HG02973 (cell line): ENCODE measurements around the gene ARFRP1.

Experiments used
- ATAC-seq: cut with Tn5 transposase; IDR thresholded peaks from one replicate; pipeline ENCODE4 v1.9.1; 2021; ENCODE audit warnings: moderate library complexity; ENCODE audit not compliant: unreplicated experiment

ARFRP1 gene

DNA sequence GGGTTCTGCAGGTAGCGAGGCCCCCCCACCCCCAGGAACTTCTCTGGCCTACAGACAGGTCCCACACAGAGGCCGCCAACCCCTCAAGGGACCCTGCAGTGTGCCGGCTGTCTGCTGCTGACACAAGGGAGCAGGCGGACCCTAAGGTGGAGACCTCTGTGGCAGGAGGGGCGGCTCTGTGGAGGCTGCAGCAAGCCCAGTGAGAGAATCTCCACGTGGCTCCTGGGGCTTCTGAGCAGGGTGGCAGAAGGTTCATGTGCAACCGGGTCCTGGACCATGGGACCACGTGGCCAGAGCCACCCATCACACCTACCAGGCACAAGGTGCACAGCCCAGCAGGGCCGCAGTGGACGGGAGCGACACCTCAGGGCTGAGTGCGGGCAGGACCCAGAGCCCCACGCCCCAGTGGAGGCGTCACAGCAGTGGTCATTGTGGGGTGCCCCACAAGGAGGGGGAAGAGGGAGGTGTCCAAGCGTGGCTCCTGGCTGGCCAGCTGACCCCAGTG is 4.3 kb downstream of the ARFRP1 start:
- no peak for ATAC-seq

DNA sequence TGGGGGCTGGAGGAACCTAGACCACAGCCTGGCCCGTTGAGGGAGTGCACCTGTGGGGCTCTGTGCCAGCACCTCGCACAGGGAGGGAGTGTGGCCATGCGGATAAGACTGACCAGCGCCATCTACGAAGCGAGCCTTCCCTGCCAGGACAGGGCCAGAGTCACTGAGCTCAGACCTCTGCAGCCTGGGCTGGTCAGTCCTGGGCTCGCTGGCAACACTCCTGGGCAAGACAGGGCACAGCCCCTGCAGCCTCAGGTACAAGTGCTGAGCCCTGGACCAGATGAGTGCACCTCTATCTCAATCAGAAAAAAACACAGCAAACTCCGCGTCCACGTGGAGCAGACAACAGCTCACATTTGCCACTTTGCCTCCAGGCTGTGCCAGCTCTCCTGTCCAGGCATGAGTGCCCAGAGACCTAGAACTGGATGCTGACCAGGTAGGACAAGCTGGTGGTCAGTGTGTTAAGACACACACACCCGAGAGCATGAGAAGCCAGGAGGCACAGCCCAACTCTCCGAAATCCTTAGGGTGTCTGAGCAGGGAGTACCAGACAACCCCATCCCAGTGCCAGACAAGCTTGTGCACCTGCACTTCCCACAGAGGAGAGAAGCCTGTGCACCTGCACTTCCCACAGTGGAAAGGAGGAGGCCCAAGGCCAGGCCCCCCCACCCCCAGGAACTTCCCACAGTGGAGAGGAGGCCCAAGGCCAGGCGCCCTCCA is 4.9 kb downstream of the ARFRP1 start:
- no peak for ATAC-seq

DNA sequence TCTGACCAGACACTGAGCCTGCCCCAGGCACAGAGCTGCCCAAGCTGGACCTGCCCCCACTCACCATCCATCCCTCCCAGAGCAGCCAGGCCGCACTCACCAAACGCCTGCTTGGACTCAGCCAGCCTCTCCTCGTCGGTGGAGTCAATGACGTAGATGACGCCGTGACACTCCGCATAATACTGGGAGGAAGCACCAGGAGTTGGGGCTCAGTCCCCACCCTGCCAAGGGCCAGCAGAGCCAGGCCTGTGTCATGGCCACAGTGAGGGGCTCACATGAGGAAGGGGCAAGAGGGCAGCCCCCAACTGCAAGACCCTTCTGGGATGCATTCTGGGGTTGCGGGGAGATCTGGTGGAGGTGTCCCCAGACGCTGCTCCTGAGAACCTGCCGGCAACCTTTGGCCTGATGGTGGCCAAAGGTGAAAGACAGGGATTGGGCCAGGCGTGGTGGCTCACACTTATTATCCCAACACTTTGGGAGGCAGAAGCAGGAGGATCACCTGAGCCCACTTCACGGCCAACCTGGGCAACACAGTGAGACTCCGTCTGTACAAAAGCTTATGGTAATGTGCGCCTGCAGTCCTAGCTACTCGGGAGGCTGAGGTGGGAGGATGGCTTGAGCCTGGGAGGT is 5.6 kb downstream of the ARFRP1 start:
- ATAC-seq, result no peak

DNA sequence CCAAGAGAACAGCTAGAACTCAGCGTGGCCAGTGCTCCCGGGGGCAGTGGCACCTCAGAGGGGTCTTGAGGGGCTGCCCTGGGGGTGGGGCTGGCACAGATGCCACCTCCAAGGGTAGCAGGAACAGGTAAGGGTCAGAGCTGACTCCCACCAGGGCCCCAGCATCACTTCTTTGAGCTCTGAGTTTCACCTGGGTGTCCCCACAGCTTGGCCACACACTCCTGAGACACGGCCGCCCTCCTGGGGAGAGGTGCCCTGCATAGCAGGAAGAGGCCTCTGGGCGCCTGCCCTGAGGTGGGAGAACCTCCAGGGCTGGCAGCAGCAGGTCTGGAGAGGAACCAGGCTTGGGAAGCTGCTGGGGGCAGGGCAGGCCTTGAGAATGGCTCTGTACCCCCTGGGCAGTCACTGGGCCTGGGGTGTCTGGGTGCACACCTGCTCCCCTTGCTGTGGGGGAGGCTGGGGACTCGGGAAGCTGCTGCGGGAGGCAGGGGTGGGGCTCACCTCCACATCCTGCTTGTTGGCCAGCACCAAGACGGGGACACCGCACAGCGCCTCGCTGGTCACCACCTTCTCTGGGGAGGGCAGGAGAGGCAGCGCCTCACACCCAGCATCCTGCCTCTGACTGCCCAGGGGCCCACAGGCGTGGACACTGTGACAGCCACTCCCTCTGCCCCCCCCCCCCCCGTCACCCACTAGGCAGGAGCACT is 6.3 kb downstream of the ARFRP1 start:
- no peak for ATAC-seq

DNA sequence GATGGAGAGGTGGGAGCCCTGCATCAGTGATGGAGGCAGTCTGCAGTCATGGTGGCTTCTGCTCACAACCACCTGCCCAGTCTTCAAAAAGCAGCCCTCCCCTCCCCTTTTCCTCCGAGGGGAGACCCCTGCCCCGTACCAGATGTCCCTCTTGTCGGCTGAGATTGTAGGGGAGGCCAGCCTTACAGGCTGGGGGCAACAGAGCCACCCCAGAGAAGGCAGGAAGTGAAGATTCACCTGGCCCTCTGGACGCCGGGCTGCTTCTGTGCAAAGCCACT is 6.8 kb downstream of the ARFRP1 start:
- no peak for ATAC-seq

DNA sequence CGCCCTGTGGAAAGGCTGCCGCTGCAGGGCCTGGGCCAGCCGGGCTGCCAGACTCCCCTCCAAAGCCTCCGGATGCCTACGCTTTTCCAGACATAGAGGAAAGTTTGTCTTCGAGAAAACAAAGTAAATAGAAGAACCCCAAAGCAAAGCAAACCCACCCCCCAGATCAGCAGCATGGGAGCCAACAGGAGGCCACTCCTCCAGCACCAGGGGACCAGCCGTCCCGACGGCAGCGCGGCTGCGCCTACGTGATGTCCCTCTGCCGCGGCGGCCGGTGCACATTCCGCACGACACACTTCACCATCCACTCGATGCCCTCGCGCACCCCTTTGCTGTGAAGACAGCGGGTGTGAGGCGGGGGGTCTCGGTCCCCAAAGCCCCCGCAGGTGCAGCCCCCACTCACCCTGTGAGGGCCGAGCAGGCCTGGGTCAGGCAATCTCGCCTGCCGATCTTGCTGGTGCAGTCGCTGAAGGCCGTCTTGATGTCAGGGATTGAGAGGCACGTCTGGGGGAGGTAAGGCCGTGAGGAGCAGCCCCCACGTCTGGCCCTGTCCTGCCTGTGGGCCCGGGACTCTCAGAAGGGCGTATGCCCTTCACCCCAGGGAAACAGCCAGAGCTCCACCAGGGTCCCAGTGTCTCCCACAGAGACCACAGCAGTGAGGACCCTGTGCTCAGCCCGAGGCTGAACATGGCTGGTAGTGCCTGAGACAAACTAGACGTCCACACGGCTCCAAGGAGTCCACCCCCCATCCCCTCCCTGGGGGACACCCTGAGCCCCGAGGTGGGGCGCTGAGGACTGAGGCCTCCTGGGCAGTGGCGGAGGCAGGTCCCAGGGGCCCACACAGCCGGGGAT is 7.4 kb downstream of the ARFRP1 start:
- no peak for ATAC-seq

DNA sequence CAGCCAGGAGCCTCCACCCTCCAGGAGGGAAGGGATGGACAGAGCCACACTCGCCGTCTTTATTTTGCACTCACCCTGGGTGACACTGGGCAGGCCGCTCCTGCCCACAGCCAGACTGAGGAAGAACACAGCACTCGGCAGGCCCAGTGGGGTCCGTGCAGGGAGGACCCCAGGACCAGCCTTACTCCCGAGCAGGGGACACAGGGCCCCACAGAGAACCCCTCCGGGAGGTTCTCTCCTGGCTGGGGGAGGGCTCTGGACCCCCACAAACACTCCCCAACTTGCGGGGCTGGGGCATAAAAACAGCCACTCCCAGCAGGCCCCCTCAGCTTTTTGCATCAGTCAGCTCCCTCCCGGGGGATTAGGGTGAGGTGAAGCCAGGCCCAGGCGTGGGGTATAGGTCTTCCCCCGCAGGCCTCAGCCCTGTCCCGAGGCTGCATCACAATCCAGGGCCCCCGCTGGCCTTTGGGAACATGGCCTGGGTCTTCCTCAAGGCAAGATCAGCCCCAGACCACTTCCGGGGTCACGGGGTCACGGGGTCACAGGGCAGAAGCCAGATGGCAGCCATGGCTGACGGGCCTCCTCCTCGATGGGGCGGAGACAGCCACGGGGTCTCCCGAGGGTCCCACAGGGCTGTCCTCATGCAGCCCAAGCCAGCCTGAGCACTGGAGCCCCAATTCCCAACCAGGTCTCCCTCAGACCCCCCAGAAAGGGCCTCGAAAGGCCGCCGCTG is 8.1 kb downstream of the ARFRP1 start:
- no peak for ATAC-seq

DNA sequence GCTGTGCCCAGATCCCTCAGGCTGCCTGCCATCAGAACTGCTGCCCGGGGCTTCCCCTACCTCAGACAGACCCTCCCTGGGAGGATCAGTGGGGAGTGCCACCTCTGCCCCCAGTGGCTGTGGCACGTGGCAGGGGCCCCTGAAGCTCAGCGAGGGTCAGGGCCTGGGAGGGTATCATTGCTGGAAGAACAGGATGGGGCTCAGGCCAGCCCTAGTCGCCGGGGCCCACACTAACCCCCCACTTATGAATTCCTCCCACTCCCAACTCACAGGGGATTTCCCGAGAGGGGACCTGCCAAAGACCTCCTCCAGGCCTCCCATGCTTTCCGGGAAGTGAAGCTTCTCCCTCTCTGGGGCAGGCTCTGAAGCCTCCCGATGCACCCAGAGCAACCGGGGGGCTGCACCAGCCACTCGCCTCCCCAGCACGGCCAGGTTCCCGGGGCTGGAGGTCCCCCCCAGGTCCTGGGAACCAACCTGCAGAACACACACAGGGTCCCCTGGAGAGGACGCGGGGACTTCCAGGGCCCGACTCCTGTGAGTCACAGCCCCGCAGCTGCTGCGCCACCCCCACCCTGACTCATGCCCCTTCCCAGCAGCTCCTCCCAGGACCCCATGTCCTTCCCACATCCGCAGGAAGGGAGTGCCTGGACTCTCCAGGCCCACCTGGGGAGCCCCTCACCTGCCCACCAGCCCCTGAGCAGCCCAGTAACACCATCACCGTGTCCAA is 8.9 kb downstream of the ARFRP1 start:
- no peak for ATAC-seq

DNA sequence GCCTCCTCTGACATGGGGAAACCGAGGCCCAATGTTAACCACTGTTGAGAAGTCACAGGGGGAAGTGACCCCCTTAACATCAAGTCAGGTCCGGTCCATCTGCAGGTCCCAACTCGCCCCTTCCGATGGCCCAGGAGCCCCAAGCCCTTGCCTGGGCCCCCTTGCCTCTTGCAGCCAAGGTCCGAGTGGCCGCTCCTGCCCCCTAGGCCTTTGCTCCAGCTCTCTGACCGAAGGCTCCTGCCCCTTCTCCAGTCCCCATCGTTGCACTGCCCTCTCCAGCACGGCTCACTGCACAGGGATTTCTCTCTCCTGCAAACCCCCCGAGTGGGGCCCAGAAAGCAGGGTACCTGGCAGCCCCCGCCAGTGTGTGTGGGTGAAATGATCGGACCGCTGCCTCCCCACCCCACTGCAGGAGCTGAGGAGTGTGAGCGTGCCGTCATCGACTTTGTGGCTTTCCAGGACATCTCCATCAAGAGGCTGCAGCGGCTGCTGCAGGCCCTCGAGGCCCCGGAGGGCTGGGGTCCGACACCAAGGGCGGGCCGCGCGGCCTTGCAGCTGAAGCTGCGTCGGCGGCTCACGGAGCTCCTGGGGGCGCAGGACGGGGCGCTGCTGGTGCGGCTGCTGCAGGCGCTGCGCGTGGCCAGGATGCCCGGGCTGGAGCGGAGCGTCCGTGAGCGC is 9.8 kb downstream of the ARFRP1 start:
- ATAC-seq, result no peak

DNA sequence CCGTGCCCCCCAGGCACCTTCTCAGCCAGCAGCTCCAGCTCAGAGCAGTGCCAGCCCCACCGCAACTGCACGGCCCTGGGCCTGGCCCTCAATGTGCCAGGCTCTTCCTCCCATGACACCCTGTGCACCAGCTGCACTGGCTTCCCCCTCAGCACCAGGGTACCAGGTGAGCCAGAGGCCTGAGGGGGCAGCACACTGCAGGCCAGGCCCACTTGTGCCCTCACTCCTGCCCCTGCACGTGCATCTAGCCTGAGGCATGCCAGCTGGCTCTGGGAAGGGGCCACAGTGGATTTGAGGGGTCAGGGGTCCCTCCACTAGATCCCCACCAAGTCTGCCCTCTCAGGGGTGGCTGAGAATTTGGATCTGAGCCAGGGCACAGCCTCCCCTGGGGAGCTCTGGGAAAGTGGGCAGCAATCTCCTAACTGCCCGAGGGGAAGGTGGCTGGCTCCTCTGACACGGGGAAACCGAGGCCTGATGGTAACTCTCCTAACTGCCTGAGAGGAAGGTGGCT is 10.4 kb downstream of the ARFRP1 start:
- ATAC-seq, result no peak

DNA sequence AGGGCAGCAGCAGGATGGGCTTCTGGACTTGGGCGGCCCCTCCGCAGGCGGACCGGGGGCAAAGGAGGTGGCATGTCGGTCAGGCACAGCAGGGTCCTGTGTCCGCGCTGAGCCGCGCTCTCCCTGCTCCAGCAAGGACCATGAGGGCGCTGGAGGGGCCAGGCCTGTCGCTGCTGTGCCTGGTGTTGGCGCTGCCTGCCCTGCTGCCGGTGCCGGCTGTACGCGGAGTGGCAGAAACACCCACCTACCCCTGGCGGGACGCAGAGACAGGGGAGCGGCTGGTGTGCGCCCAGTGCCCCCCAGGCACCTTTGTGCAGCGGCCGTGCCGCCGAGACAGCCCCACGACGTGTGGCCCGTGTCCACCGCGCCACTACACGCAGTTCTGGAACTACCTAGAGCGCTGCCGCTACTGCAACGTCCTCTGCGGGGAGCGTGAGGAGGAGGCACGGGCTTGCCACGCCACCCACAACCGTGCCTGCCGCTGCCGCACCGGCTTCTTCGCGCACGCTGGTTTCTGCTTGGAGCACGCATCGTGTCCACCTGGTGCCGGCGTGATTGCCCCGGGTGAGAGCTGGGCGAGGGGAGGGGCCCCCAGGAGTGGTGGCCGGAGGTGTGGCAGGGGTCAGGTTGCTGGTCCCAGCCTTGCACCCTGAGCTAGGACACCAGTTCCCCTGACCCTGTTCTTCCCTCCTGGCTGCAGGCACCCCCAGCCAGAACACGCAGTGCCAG is 11.0 kb downstream of the ARFRP1 start, which contains the start of gene TNFRSF6B:
Gene TNFRSF6B (plus strand): TSS at position 25 of the 729 bp plus-strand sequence. CDS start 116 bp downstream, at position 141.
- ATAC-seq, result no peak

DNA sequence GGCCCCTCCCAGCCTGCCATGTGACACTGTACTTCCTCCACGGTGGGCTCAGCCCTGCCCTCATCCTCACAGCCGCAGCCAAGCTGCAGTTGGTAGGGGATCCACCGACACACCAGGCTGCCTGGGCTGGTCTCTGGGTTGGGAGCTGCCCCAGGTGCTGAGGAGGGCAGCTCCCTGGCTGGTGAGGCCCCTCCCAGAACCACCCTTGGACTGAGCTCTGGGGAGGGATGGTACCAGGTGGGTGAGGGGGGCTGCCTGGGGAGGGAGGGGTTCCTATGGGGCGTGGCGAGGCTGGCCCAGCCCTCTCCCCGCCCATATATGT is 11.5 kb downstream of the ARFRP1 start:
- ATAC-seq, result no peak

DNA sequence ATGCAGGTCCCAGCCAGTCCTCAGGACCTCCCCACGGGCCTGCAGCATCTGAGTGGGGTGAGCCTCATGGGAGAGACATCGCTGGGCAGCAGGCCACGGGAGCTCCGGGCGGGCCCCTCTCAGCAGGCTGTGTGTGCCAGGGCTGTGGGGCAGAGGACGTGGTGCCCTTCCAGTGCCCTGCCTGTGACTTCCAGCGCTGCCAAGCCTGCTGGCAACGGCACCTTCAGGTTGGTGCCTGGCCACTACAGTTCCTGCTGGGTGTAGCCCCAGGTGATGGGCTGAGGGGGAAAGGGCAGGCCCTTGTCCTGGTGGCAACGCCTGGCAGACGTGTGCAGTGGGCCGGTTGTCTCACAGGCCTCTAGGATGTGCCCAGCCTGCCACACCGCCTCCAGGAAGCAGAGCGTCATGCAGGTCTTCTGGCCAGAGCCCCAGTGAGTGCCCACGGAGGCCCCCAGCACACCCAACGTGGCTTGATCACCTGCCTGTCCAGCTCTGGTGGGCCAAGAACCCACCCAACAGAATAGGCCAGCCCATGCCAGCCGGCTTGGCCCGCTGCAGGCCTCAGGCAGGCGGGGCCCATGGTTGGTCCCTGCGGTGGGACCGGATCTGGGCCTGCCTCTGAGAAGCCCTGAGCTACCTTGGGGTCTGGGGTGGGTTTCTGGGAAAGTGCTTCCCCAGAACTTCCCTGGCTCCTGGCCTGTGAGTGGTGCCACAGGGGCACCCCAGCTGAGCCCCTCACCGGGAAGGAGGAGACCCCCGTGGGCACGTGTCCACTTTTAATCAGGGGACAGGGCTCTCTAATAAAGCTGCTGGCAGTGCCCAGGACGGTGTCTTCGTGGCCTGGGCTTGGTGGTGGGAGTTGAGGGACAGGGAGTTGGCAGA is 12.1 kb downstream of the ARFRP1 start:
- no peak for ATAC-seq

DNA sequence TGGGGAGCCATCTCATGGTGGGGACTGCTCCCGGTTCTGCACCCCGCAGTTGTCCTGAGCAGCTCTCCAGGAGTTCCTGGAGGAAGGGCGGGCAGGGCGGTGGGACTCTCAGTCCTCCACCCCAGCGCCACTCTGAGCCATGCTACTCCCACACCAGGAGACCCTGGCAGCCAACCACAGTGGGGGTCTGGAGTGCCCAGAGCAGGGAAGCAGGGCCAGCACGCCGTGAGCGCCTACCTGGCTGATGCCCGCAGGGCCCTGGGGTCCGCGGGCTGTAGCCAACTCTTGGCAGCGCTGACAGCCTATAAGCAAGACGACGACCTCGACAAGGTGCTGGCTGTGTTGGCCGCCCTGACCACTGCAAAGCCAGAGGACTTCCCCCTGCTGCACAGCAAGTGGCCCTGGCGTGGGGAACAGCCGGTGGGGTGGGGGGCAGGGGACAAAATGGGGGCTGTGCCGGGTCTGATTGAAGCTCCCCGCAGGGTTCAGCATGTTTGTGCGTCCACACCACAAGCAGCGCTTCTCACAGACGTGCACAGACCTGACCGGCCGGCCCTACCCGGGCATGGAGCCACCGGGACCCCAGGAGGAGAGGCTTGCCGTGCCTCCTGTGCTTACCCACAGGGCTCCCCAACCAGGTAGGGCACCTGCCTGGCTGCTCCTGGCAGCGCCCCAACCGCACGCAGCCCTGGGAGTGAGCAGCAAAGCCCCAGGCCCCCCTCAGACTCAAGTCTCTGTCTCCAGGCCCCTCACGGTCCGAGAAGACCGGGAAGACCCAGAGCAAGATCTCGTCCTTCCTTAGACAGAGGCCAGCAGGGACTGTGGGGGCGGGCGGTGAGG is 13.0 kb downstream of the ARFRP1 start:
- ATAC-seq, result no peak

DNA sequence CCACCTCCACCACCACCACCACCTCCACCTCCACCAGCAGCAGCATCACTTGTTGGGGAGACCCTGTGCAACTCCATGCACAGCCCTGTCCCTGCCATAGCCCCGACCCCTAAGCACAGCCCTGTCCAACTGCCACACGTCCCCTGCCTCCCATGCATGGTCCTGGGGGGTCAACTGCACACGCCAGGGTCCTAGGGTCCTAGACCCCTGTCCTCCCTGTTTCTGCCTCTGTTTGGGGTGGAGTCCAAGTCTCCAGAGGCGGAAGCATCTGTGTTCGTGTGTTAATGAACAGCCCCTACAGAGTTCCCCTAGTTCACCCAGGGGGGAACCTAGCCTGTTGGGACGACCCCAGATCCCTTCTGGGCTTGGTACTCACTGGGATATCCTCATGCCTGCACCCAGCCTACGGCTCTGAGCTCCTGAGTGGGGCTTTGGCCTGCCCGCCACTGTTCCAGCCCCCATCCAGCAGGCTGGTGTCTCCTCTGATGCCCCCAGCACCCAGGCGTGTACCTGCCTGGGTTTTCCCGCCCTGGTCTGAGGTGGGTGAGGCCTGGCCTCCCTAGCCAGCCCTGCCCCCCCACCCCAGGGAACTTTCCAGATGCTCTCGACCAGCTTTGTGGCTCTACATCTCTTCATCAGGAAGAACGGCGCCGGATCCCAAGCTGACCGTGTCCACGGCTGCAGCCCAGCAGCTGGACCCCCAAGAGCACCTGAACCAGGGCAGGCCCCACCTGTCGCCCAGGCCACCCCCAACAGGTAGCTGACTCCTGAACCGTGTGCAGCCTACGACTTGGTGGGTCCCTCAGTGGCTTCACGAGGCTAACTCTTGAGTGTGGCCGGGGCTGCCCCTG is 13.8 kb downstream of the ARFRP1 start:
- no peak for ATAC-seq
